Dermis blood vessel endothelial cell (primary cell): ENCODE data around the gene IVNS1ABP. TPM values are rescaled to one million over a fixed set of nuclear protein-coding genes. Genes with fewer than 3 reads are reported as not detected.
"Not testable (repeated sequence)": the region's sequence is repeated elsewhere in the genome, so short reads cannot be mapped to it uniquely, and the experiment has no call there.

Experiments used
- DNase-seq: peaks from one replicate; pipeline ENCODE4 v3.0.0; 2010
- total RNA-seq: library from RNA; depleted of rRNA; stranded (reverse); fragments of >200 nt; gene quantifications from 2 replicates; pipeline ENCODE4 v1.2.3, GENCODE V29; 2014

The IVNS1ABP gene
- total RNA-seq, 1 donor from 2014 or later: 107 TPM

DNA sequence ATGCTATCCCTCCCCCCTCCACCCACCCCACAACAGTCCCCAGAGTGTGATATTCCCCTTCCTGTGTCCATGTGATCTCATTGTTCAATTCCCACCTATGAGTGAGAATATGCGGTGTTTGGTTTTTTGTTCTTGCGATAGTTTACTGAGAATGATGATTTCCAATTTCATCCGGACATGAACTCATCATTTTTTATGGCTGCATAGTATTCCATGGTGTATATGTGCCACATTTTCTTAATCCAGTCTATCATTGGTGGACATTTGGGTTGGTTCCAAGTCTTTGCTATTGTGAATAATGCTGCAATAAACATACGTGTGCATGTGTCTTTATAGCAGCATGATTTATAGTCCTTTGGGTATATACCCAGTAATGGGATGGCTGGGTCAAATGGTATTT is 65.1 kb downstream of the IVNS1ABP start:
- DNase-seq: not testable (repeated sequence)

- no peak for DNase-seq
These were observed 67.0 kb downstream of the IVNS1ABP start for GRCh38 chr1:185250063-185250462.

- DNase-seq: no peak
These were observed 67.5 kb downstream of the IVNS1ABP start for GRCh38 chr1:185249563-185249962.

Other genes starting within 250 kb of the IVNS1ABP start
- 25.2 and 37.7 TPM in 2 replicates for gene TRMT1L, start 160.3 kb downstream of the IVNS1ABP start, total RNA-seq
- gene SWT1, start 160.1 kb downstream of the IVNS1ABP start, total RNA-seq: 6.4 and 7.1 TPM in 2 replicates